Small intestine (tissue), 7 donors: ENCODE data around the gene HSD11B1L. TPM values are rescaled to one million over a fixed set of nuclear protein-coding genes. Genes with fewer than 3 reads are reported as not detected.
A peak's percentile ranks its signal among the peaks of the same experiment; 100 is the strongest.

ENCODE experiments used
- DNase-seq, 2 donors: peaks; one replicate each; pipeline versions ENCODE4 v3.0.0 to v3.0.0-alpha.2; 2013
- FAIRE-seq: peaks from 2 replicates; lab custom pipeline; 2012; peaks lifted over from hg19 to GRCh38; lab: Jason Lieb, UNC
- H3K27ac ChIP-seq, 3 donors: one replicate each; pipeline ENCODE4 v1.5.1; 2013; ENCODE audit warnings: low read length in 2 of 3, mild to moderate bottlenecking in 2 of 3, control low read depth in 1 of 3, inconsistent platforms in 1 of 3, low read depth in 1 of 3, moderate library complexity in 1 of 3
- H3K27me3 ChIP-seq, 3 donors: one replicate each; pipeline ENCODE4 v1.6.1; 2013; ENCODE audit warnings: low read length in 3 of 3, inconsistent platforms in 1 of 3; ENCODE audit not compliant: control insufficient read depth in 3 of 3, insufficient read depth in 3 of 3
- H3K36me3 ChIP-seq, 3 donors: one replicate each; pipeline ENCODE4 v1.6.1; 2013; ENCODE audit warnings: low read length in 3 of 3, inconsistent platforms in 1 of 3, low read depth in 1 of 3, mild to moderate bottlenecking in 1 of 3, moderate library complexity in 1 of 3; ENCODE audit not compliant: control insufficient read depth in 3 of 3, insufficient read depth in 2 of 3
- H3K4me1 ChIP-seq, 3 donors: one replicate each; pipeline ENCODE4 v1.6.1; 2013; ENCODE audit warnings: low read length in 2 of 3, inconsistent platforms in 1 of 3, low read depth in 1 of 3, mild to moderate bottlenecking in 1 of 3, moderate library complexity in 1 of 3; ENCODE audit not compliant: control insufficient read depth in 3 of 3, insufficient read depth in 2 of 3
- H3K4me3 ChIP-seq, 3 donors: one replicate each; pipeline ENCODE4 v1.5.1; 2013; ENCODE audit warnings: low read length in 3 of 3, control low read depth in 1 of 3, inconsistent platforms in 1 of 3, low read depth in 1 of 3, mild to moderate bottlenecking in 1 of 3, moderate library complexity in 1 of 3
- H3K9me3 ChIP-seq, 2 donors: one replicate each; pipeline ENCODE4 v1.6.1; 2013; ENCODE audit warnings: low read depth in 1 of 2, low read length in 1 of 2; ENCODE audit not compliant: control insufficient read depth in 2 of 2, insufficient read depth in 1 of 2
- WGBS, 3 donors: extraction: QIAGEN DNeasy Blood & Tissue Kit; methylation state at CpG; one replicate each; pipeline ENCODE4 v1.1.7; 2013; 5-methylcytosine and 5-hydroxymethylcytosine counted together
- polyA plus RNA-seq, 4 donors: library from polyadenylated mRNA; stranded (reverse) in 3 of 4; unstranded in 1 of 4; fragments of 200-250 nt in 3 of 4; fragments of 120-200 nt in 1 of 4; gene quantifications; one replicate each; pipeline versions ENCODE4 v1.2.1 to v1.2.3, GENCODE V29; 2013
- donor health status: healthy with polysubstance abuse.
- donor health status: control.
- donor health status: control.
- donor health status: Bipolar disorder and iron deficiency.
- donor health status: healthy.

The HSD11B1L gene
- polyA plus RNA-seq, 4 donors = 4.5 to 6.0 (median 4.6) TPM

DNA sequence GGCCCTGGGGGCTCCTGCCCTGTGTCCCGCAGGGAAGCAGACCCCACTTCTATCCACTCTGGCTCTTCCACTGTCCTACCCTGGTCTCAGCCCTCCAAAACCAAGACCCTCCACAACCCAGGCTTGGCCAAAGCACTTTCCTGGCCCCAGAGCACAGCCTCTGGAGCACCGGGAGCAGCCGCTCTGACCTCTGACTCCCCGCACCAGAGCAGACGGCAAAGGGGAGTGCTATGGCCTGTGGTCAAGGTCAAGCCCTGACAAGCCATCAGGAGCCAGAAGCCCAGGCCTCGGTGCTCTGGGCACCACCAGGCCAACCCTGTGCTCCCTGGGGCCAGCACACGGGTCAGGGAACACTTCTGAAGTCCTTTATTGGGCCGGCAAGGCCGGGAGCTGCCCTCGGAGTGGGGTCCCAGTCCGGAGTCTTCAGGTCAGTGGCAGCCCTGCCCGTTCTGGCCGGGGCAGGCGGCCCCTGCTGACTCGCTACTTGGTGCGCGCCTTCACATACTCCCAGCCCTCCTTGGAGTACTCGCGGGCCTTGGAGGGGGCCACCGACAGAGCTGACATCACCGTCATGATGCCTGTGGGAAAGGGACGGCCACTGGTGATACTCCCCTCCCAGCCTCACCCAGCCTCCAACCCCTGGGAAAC, 2.6 kb upstream of the HSD11B1L start:
- Histone ChIP-seq H3K36me3 (peaks cover 0 to 17% (median 0%) of the 10 kb centered on the region in 3 donors), H3K4me3 (no peak overlapping the region), H3K27me3 (peaks cover 0 to 4% (median 0%) of the 10 kb centered on the region in 3 donors), H3K27ac (no peak overlapping the region), H3K4me1 (peaks cover 1 to 10% (median 6%) of the 10 kb centered on the region in 3 donors), H3K9me3 (no peaks in the 10 kb centered on the region)
- DNase-seq (no peak), FAIRE-seq (no peak)
- 88 to 91% (median 91%) methylated on average over 19 to 22 of the region's 22 CpGs for WGBS, 3 donors

DNA sequence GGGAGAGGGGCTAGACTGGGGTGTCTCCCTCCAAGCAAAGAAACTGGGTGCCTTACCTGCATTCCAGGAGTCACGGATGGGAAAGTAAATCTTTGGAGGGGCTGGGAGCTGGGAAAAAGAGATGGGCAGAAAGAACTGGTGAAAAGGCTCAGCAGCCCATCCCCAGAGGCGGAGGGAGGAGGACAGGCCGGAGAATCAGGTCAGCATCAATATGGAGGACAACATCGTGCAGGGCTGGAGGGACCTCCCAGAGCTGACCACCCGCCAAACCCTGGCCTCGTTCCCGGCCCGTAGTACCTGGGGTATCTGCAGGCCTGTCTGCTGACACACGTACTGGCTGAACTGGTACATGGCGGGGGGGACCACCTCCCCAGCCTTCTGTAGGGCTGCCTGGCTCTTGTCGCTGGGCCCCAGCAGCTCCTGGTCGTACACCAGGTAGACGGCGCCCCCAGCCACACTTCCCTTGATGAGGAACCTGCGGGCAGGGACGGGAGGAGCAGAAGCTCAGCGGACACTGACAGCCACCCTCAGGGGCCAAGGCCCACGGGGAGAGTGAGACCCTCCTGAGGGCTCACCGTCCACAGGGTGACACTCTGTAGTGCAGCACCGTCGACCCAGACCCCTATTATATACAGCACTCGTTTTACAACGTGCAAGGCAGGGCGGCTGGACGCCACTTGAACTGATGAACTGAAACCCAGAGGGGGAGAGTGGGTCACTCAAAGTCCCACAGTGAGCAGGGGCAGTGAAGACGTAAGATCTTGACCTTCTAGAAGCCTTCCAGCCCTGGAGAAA, 1.3 kb upstream of the HSD11B1L start:
- peak overlapping the region in 2 of 3 donors; percentile 80 to 83 for H3K27ac ChIP-seq
- H3K4me3 ChIP-seq = peak overlapping the region; percentile 55 to 98 (median 64)
- H3K36me3 ChIP-seq = peaks cover 0 to 17% (median 0%) of the 10 kb centered on the region in 3 donors
- WGBS, 3 donors = 17 to 29% (median 24%) methylated on average over 26 of the region's 26 CpGs
- H3K4me1 ChIP-seq = peaks cover 1 to 10% (median 6%) of the 10 kb centered on the region in 3 donors
- DNase-seq (no peak), FAIRE-seq (no peak)
- H3K27me3 ChIP-seq = peaks cover 0 to 4% (median 0%) of the 10 kb centered on the region in 3 donors
- H3K9me3 ChIP-seq = no peaks in the 10 kb centered on the region

DNA sequence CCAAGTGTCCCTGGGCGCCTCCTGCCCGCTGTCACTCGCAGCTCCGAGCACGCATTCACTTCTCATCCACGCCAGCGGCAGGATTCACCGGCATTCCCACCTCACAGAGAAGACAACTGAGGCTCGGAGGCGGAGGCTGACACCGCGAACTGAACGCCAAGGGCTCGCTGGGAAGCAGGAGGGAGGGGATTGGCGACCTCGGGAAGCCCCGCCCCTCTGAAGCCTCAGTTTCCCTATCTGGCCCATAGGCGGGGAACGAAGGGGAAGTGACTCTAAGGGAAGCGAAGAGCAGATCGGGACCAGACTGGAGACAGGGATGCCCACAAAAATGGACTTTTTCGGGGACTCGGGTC, 767 bp upstream of the HSD11B1L start:
- Histone ChIP-seq H3K36me3 (peaks cover 0 to 17% (median 0%) of the 10 kb centered on the region in 3 donors), H3K4me3 (peak overlapping the region; percentile 55 to 98 (median 64)), H3K27me3 (peaks cover 0 to 4% (median 0%) of the 10 kb centered on the region in 3 donors), H3K27ac (peak overlapping the region; percentile 51 to 83 (median 80)), H3K4me1 (peaks cover 1 to 10% (median 6%) of the 10 kb centered on the region in 3 donors), H3K9me3 (no peaks in the 10 kb centered on the region)
- no peak for FAIRE-seq
- no peak for DNase-seq
- 0% methylated on average over 23 of the region's 23 CpGs for WGBS, 3 donors

DNA sequence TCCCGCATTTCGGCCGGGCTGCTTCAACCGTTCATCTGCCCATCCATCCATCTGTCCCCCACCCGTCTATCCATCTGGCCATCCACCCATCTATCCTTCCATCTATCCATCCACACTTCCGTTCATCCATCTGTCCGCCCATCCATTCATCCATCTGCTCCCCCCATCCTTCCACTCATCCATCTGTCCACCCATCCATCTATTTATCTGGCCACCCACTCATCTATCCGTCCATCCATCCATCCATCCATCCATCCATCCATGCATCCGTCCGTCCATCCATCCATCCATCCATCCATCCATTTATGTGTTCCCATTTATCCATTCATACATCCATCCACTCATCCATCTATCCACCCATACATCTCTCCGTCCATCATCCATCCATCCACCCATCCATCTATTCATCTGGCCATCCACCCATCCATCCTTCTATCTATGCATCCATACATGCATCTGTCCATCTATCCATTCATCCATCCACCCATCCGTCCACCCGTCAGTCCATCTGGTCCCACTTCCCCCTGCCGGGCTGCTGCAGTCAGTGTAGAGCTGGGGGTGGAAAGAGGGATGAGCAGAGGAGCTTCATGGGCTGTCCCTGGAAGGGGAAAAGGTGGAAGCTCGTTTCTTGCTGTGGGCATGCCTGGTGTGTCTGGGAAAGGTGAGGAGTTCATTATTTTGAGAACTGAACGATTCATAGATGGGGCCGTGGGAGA, 722 bp downstream of the HSD11B1L start:
- DNase-seq = no peak
- Histone ChIP-seq H3K4me1 (peaks cover 1 to 14% (median 6%) of the 10 kb centered on the region in 3 donors), H3K4me3 (peak overlapping the region in 1 of 3 donors; percentile 98), H3K27me3 (peaks cover 0 to 4% (median 0%) of the 10 kb centered on the region in 3 donors), H3K27ac (no peak overlapping the region), H3K9me3 (no peaks in the 10 kb centered on the region), H3K36me3 (peaks cover 0 to 17% (median 0%) of the 10 kb centered on the region in 3 donors)
- WGBS, 3 donors = 63 to 69% (median 65%) methylated on average over 15 to 17 of the region's 17 CpGs
- FAIRE-seq = no peak

DNA sequence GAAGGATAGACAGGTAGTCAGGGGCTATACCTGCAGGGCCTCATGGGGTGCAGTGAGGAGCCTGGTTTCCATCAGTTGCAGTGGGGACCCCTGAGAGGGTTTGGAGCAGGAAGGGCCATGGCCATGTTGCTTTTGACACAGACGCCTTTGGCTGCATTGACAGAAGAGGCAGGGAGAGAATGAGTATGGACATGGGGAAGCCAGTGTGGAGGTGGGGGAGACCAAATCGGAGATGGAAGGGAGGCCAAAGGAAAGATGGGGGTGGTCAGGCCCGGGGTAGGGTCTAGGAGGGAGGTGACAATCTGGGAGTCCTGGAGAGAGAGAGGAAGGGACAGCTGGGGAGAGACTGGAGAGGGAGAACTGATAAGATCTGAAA, 1.3 kb downstream of the HSD11B1L start:
- WGBS, 3 donors = 84 to 88% (median 87%) methylated on average over 3 of the region's 3 CpGs
- DNase-seq = no peak
- peaks cover 0 to 4% (median 0%) of the 10 kb centered on the region in 3 donors for H3K27me3 ChIP-seq

DNA sequence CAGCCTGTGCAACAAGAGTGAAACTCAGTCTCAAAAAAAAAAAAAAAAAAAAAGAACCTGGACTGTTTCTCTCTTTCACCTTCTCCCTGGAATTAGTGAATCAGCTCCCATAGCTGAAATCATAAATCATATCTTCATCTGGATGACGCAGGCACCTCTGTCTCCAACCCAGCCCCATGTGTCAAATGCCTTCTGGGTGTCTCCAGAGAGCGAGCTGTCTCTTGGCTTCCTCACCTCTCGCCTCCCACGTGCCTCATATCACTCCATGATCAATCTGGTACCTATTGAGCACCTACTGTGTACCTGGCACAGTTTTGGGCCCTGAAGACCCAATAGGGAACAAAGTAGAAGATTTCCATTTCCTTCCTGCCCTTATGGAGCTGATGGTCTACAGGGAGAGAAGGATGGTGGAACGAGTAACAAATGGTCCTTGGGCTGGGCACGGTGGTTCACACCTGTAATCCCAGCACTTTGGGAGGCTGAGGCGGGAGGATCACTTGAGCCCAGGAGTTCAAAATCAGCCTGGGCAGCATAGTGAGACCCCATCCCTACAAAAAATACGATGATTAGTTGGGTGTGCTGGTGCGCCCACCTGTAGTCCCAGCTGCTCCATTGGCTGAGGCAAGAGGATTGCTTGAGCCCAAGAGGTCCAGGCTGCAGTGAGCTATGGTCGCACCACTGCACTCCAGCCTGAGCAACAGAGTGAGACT, 2.5 kb downstream of the HSD11B1L start:
- no peak overlapping the region for H3K27ac ChIP-seq
- FAIRE-seq = no peak
- H3K9me3 ChIP-seq = no peaks in the 10 kb centered on the region
- peaks cover 1 to 17% (median 6%) of the 10 kb centered on the region in 3 donors for H3K4me1 ChIP-seq
- peaks cover 0 to 2% (median 0%) of the 10 kb centered on the region in 3 donors for H3K36me3 ChIP-seq
- H3K27me3 ChIP-seq = peaks cover 0 to 4% (median 0%) of the 10 kb centered on the region in 3 donors
- no peak for DNase-seq
- H3K4me3 ChIP-seq = no peak overlapping the region
- 90 to 93% (median 91%) methylated on average over 10 of the region's 10 CpGs for WGBS, 3 donors

More for the DNA sequence above, 1.3 kb downstream of the HSD11B1L start:
- H3K9me3 ChIP-seq = no peaks in the 10 kb centered on the region
- no peak overlapping the region for H3K27ac ChIP-seq
- peaks cover 0 to 14% (median 0%) of the 10 kb centered on the region in 3 donors for H3K36me3 ChIP-seq
- H3K4me3 ChIP-seq = no peak overlapping the region
- FAIRE-seq = no peak
- H3K4me1 ChIP-seq = peaks cover 1 to 14% (median 6%) of the 10 kb centered on the region in 3 donors

DNA sequence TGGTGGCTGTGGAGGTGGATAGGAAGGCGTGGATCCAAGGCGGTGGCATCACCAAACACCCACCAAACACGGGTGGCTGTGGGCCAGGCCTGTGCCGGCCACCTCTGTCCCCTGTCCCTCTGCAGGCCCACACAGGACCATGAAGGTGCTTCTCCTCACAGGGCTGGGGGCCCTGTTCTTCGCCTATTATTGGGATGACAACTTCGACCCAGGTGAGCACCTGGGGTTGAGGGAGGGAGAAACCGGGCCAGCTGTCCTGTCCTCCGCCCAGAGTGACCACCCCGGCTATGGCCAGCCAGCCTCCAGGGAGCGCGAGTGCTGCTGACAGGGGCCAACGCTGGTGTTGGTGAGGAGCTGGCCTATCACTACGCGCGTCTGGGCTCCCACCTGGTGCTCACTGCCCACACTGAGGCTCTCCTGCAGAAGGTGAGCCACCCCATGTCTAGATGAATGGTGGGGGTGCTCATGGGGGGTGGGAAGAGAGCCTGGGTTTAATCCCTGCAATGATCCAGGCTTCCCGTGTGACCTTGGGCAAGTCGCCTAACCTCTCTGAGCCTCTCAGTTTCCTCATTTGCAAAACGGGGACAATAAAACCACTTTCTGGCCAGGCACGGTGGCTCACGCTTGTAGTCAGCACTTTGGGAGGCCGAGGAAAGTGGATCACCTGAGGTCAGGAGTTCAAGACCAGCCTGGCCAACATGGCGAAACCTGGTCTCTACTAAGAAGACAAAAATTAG, 4.0 kb downstream of the HSD11B1L start:
- FAIRE-seq = no peak
- DNase-seq = no peak
- Histone ChIP-seq H3K4me3 (no peak overlapping the region), H3K27ac (no peak overlapping the region), H3K27me3 (peaks cover 0 to 4% (median 0%) of the 10 kb centered on the region in 3 donors), H3K36me3 (no peaks in the 10 kb centered on the region), H3K9me3 (no peaks in the 10 kb centered on the region), H3K4me1 (peaks cover 0 to 12% (median 1%) of the 10 kb centered on the region in 3 donors)
- WGBS, 3 donors = 87 to 92% (median 89%) methylated on average over 21 to 22 of the region's 22 CpGs
